Esophagus muscularis mucosa (tissue), 4 donors: ENCODE results near the gene AQP7. TPM values are rescaled to one million over a fixed set of nuclear protein-coding genes. Genes with fewer than 3 reads are reported as not detected.
"Not testable (repeated sequence)": the region's sequence is repeated elsewhere in the genome, so short reads cannot be mapped to it uniquely, and the experiment has no call there.

Experiments
- DNase-seq: peaks from one replicate; pipeline ENCODE4 v3.0.0-alpha.2; 2017; ENCODE audit errors: extremely low spot score
- H3K27ac ChIP-seq, 4 donors: fragments of 200-600 bp; sonication (generic); replicated peaks in 1 of 4; 1 replicate in 3 of 4; 2 replicates in 1 of 4; pipeline ENCODE4 v1.5.1; 2016 to 2019; ENCODE audit warnings: mild to moderate bottlenecking in 1 of 4
- H3K27me3 ChIP-seq, 4 donors: fragments of 200-600 bp; sonication (generic); one replicate each; pipeline versions ENCODE4 v1.5.1 to v1.6.0; 2016 to 2019
- H3K36me3 ChIP-seq, 4 donors: fragments of 200-600 bp; sonication (generic); one replicate each; pipeline ENCODE4 v1.5.1; 2016 to 2019
- H3K4me1 ChIP-seq, 4 donors: fragments of 200-600 bp; sonication (generic); one replicate each; pipeline ENCODE4 v1.5.1; 2016 to 2019
- H3K4me3 ChIP-seq, 4 donors: fragments of 200-600 bp; sonication (generic); 1 replicate in 2 of 4; 2 replicates in 2 of 4; pipeline ENCODE4 v1.5.1; 2016 to 2019; ENCODE audit warnings: mild to moderate bottlenecking in 4 of 4, moderate library complexity in 1 of 4
- H3K9me3 ChIP-seq, 4 donors: fragments of 200-600 bp; sonication (generic); 1 replicate in 3 of 4; 2 replicates in 1 of 4; pipeline ENCODE4 v1.5.1; 2016 to 2019
- EP300 ChIP-seq: sonication (generic); formaldehyde crosslinking; IDR thresholded peaks from one replicate; pipeline ENCODE4 v1.6.1; 2017; ENCODE audit warnings: antibody characterized with exemption
- POLR2A ChIP-seq: fragments of 450-650 bp; IDR thresholded peaks from one replicate; pipeline ENCODE4 v1.6.1; 2017; ENCODE audit warnings: antibody characterized with exemption, moderate library complexity, mild to moderate bottlenecking, low read depth
- POLR2AphosphoS5 ChIP-seq, 2 donors: sonication (generic); formaldehyde crosslinking; IDR thresholded peaks; one replicate each; pipeline ENCODE4 v1.6.1; 2017; ENCODE audit warnings: antibody characterized with exemption in 2 of 2
- WGBS: methylation state at CpG from one replicate; pipeline ENCODE4 v1.1.5; 2018; 5-methylcytosine and 5-hydroxymethylcytosine counted together
- intact Hi-C: fragments of 100-400 bp; cut with DNase I; formaldehyde crosslinking; loops from one replicate; pipeline ENCODE4 v1.15.1; 2023
- total RNA-seq, 4 donors: library from RNA; depleted of rRNA; stranded (reverse); fragments of >200 nt; gene quantifications; one replicate each; pipeline versions ENCODE4 v1.1.0 to v1.2.1, GENCODE V29; 2016
- TF ChIP-seq, protein P1 (sequence below), 3 experiments: fragments of 200-600 bp in 2 of 3; fragments of 450-650 bp in 1 of 3; sonication (generic) in 2 of 3; IDR thresholded peaks; one replicate each; pipeline ENCODE4 v1.5.1; 2017 to 2019; ENCODE audit warnings: antibody characterized with exemption in 3 of 3, mild to moderate bottlenecking in 2 of 3, moderate library complexity in 1 of 3

The AQP7 gene
- total RNA-seq, 4 donors from 2014 or later: 0.33 to 1.8 (median 1.4) TPM

DNA sequence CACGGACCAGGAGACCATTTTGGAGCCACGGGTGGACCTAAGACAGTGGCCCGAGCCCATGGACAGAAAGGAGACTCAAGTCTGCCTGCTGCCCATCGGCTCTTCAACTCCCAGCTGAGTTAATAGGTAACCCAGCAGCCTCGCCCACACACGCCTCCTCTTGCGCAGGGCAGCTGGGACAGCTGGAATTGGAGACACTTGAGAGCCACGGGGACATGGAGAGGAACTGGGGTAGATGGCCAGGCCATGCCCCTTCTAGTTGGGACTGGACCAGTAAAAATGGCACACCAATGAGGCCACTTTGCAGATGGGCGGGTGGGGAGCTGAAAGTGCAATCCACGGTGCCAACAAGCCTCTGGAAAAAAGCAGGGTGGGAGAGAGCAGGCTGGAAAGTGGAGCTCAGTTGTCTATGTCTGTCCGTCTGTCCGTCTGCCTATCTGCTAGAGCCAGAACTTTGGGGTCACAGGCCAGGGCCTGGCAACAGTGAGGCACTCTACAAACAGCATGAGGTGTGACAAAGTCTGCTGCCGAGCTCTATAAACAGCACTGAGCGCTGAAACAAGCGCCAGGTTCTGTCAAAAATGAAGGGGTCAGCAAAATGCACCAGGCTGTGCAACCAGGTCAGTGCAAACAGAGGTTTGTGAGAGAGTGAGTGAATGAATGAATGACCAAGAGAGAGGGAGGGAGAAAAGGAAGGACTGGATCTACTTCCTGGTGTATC lies 7.0 kb downstream of the AQP7 start:
- WGBS: 84% methylated on average over 15 of the region's 15 CpGs
- H3K9me3 ChIP-seq, H3K27me3 ChIP-seq, H3K27ac ChIP-seq, DNase-seq, H3K4me3 ChIP-seq, intact Hi-C loops, H3K36me3 ChIP-seq: not testable (repeated sequence)
- H3K4me1 ChIP-seq: peaks cover 24 to 45% (median 39%) of the 10 kb centered on the region in 4 donors

DNA sequence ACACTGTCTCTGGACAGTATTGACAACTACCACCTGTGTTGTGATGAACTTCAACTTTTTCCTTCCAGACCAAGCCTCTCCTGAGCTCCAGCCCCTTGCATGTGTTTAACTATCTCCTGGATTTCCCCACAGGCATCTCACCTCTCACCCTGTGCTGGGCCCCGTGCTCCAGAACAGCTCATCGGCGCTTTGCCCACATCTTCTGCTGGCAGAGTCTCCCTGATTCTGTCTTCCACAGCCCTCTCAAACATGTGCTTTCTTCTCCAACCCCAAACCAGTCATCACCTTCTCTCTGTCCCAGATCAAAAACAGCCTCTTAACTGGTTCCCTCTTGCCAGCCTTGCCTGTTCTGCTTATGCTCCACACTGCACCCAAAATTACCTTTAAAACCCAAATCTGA lies 8.4 kb downstream of the AQP7 start:
- H3K9me3 ChIP-seq, H3K27me3 ChIP-seq, H3K4me3 ChIP-seq, DNase-seq, H3K36me3 ChIP-seq, intact Hi-C loops: not testable (repeated sequence)
- 60% methylated on average over 3 of the region's 3 CpGs for WGBS
- Histone ChIP-seq H3K4me1 (peaks cover 29 to 44% (median 37%) of the 10 kb centered on the region in 4 donors), H3K27ac (peak overlapping the region in 3 of 4 donors; percentile 9 to 47 (median 27))

DNA sequence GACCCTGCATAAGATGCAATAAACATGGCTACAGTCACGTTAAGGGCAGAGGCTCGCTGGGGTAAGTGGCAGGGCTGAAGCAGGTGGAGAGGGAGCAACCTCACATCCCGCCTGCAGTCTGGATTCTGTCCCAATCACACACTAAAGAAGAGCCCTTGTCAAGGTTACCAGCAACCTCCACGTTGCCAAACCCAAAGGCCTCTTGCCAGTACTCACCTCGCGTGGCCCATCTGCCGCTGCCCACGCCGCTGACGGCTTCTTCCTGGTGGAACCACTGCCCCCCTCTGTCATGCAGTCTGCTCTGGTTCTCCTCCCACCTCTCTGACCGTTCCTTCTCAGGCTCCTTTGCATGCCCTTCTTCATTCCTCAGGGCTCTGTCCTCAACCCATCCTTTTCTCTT lies 8.8 kb downstream of the AQP7 start:
- H3K4me1 ChIP-seq: peaks cover 29 to 44% (median 37%) of the 10 kb centered on the region in 4 donors
- intact Hi-C loops: no loop called here
- H3K27ac ChIP-seq: peak overlapping the region in 3 of 4 donors; percentile 9 to 47 (median 27)
- no peak overlapping the region for H3K4me3 ChIP-seq
- H3K36me3 ChIP-seq: no peaks in the 10 kb centered on the region
- H3K27me3 ChIP-seq: no peaks in the 10 kb centered on the region
- no peak for TF ChIP-seq POLR2A
- no peak for TF ChIP-seq POLR2AphosphoS5 (IDR thresholded peaks at IDR 0.05)
- TF ChIP-seq EP300: no peak
- TF ChIP-seq, protein P1, sequence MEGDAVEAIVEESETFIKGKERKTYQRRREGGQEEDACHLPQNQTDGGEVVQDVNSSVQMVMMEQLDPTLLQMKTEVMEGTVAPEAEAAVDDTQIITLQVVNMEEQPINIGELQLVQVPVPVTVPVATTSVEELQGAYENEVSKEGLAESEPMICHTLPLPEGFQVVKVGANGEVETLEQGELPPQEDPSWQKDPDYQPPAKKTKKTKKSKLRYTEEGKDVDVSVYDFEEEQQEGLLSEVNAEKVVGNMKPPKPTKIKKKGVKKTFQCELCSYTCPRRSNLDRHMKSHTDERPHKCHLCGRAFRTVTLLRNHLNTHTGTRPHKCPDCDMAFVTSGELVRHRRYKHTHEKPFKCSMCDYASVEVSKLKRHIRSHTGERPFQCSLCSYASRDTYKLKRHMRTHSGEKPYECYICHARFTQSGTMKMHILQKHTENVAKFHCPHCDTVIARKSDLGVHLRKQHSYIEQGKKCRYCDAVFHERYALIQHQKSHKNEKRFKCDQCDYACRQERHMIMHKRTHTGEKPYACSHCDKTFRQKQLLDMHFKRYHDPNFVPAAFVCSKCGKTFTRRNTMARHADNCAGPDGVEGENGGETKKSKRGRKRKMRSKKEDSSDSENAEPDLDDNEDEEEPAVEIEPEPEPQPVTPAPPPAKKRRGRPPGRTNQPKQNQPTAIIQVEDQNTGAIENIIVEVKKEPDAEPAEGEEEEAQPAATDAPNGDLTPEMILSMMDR (IDR thresholded peaks at IDR 0.05): no peak
- 57% methylated on average over 10 of the region's 11 CpGs for WGBS
- no peak for DNase-seq
- no peaks in the 10 kb centered on the region for H3K9me3 ChIP-seq

DNA sequence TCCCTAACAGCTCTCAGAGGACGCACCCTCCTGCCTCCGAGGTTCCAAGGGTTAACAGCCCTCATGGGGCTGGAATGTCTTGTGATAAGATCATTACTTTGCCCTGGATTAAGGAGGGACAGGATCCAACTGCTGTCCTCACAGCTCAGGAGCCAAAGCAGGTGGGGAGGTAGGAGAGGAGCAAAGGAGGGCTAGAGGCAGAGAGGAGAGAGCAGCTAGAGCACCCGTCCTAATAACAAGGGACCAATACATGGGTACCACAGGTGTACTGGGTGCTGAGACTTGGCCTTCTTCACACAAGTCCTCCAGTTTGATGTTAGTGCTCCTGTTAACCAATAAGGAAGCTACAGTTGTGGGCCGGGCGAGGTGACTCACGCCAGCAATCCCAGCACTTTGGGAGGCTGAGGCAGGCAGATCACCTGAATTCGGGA lies 9.8 kb downstream of the AQP7 start:
- H3K9me3 ChIP-seq, H3K4me3 ChIP-seq, DNase-seq, intact Hi-C loops, H3K36me3 ChIP-seq, H3K27me3 ChIP-seq: not testable (repeated sequence)
- WGBS: 83% methylated on average over 7 of the region's 7 CpGs
- peaks cover 29 to 44% (median 40%) of the 10 kb centered on the region in 4 donors for H3K4me1 ChIP-seq
- peak overlapping the region in 3 of 4 donors; percentile 31 to 52 (median 47) for H3K27ac ChIP-seq

DNA sequence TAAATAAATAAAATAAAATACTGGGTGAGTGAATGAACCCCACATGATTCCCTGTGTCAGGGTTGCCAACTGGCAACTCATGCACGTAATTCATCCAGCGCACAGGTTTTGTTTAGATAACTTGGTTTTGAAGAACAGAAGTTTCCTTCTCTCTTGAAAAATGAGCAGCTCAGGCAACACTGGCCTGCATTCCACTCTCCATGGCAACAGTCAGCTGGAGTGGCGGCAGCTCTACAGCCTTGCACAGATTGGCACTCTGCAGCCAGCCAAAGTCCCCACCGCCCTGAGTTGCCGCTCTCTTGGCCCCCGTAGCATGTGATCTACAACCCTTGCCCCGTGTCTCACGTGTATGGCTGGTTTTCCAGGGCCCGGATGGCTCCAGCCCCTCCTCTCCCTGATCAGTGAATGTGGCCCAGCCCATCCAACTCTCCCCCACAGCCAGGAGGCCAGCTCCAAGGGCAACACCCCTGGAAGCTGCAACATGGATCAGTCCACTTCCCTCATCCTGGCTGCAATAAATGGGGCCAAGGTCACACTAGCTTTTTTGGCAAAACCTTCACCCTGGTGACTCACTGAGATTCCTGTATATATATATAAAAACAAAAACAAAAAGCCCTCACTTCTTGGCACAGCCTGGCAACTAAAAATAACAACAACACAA lies 11.1 kb downstream of the AQP7 start:
- H3K9me3 ChIP-seq, H3K36me3 ChIP-seq, H3K27me3 ChIP-seq, intact Hi-C loops, DNase-seq: not testable (repeated sequence)
- peak overlapping the region; percentile 3 to 29 (median 23) for H3K4me3 ChIP-seq
- peak; percentile 45 to 74 for TF ChIP-seq POLR2AphosphoS5 (IDR thresholded peaks at IDR 0.05)
- H3K4me1 ChIP-seq: peaks cover 29 to 44% (median 40%) of the 10 kb centered on the region in 4 donors
- peak overlapping the region; percentile 74 to 81 (median 79) for H3K27ac ChIP-seq
- 26% methylated on average over 3 of the region's 9 CpGs for WGBS

DNA sequence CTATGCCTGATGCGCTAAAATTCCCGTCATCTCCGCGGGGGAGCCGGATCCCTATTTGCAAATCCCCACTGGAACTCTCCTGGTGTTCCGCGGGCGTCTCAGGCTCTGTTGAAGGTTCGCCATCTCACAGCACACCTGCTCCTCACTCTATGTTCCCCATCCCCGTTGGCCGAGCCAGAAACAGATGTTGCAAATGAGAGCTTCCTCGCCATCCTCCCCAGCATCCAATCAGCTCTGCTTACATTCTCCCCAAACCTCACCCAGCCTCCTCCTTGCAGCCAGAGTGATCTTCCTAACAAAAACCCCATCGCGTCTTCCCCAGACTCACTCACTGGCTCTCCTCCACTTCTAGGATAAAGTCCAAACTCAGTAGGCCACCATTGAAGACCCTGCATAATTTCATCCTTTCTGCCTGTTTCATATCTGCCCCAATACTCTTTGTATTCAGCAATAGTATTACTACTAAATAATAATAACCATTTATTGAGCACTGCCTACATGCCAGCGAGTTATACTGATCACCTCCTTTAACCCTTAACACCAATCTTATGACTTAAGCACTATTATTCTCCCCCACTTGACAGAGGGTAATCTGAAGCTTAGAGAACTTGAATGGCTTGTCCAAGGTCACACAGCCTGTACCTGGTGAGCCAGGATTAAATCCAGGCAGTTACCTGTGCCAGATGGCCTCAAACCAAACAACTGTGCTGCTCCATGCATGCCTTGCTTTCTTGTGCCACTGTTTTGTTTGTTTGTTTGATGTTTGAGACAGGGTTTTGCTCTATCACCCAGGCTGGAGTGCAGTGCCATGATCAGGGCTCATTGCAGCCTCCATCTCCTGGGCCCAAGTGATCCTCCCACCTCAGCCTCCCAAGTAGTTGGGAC lies 14.0 kb downstream of the AQP7 start:
- Histone ChIP-seq H3K4me3 (no peak overlapping the region), H3K4me1 (peaks cover 27 to 34% (median 31%) of the 10 kb centered on the region in 4 donors), H3K36me3 (peaks cover 0 to 22% (median 0%) of the 10 kb centered on the region in 4 donors), H3K9me3 (no peaks in the 10 kb centered on the region), H3K27ac (no peak overlapping the region), H3K27me3 (no peaks in the 10 kb centered on the region)
- intact Hi-C loops: no loop called here
- 84% methylated on average over 15 of the region's 15 CpGs for WGBS
- TF ChIP-seq EP300 (no peak), POLR2A (no peak), POLR2AphosphoS5 (IDR thresholded peaks at IDR 0.05) (no peak)
- TF ChIP-seq, protein P1 (IDR thresholded peaks at IDR 0.05): no peak
- DNase-seq: no peak

DNA sequence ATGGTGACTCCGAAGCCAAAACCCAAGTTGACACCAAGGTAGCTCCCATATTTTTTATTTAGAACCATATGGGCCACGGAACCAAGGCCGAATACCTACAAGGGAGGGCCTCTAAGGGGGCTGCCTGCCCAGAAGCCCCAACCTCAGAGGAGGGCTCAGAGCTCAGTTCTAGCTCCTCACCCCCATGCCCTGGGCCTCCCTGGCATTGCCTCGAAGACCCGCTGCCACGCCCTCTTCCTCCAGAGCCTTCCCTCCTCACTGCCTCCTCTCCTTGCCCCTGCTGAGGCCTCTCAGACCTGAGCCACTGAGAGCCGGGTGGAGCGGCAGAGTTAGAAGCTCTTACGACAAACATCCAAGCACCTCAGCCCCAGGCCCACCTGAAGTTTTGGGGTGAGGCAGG lies 15.4 kb downstream of the AQP7 start:
- H3K4me3 ChIP-seq, DNase-seq, H3K9me3 ChIP-seq, H3K27ac ChIP-seq, H3K27me3 ChIP-seq, intact Hi-C loops: not testable (repeated sequence)
- WGBS: 85% methylated on average over 3 of the region's 9 CpGs
- peaks cover 16 to 21% (median 20%) of the 10 kb centered on the region in 4 donors for H3K4me1 ChIP-seq
- peaks cover 0 to 22% (median 0%) of the 10 kb centered on the region in 4 donors for H3K36me3 ChIP-seq

DNA sequence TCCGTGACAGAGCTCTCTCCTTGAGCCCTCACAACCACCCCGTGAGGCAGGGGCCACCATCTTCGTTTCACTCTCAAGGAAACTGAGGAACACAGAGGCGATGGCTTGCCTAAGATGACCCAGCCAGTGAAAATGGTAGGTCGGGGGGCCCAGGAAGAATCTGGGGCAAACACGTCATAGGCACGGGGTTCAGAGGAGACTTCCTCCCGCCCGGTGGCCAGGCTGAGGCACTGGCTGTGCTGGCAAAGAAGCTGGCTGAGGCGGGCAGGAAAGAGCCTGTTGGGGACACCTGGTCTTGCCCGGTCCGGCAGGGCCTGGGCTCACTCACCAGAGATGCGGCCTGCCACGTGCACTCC lies 15.7 kb downstream of the AQP7 start:
- H3K27ac ChIP-seq, H3K9me3 ChIP-seq, H3K4me3 ChIP-seq, H3K27me3 ChIP-seq, intact Hi-C loops, DNase-seq: not testable (repeated sequence)
- peaks cover 14 to 17% (median 16%) of the 10 kb centered on the region in 4 donors for H3K4me1 ChIP-seq
- WGBS: 92% methylated on average over 2 of the region's 14 CpGs
- peaks cover 0 to 22% (median 0%) of the 10 kb centered on the region in 4 donors for H3K36me3 ChIP-seq

DNA sequence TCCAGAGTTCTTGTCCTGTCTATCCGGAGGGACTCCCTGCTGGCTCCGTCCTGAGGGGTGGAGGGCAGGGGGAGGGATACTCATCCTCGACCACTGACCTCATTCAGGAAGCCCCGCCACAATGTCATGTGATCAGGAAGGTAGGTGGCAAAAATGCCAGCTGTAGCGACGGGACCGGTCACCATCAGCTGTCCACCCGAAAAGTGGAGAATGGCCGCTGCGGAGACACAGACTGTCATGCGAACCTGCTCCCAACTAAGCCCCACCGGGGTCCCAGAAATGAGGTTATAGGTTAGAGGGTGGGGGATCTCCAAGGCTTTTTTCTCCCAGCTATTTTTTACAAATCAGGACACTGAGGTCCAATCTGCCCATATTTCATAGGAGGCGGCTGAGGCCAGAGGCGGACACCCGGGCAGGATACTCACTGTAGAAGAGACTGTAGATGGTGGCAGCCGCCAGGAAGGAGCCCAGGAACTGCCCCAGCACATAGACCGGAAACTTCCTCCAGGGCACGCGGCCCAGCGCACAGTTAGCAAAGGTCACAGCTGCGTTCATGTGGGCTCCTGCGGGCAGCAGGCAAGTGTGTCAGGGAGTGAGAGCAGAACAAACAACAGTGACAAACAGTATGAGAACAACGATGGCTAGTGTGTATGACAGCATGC lies 16.3 kb downstream of the AQP7 start:
- DNase-seq, H3K27ac ChIP-seq, intact Hi-C loops, H3K27me3 ChIP-seq, H3K9me3 ChIP-seq, H3K4me3 ChIP-seq: not testable (repeated sequence)
- WGBS: 86% methylated on average over 15 of the region's 23 CpGs
- peaks cover 11 to 15% (median 12%) of the 10 kb centered on the region in 4 donors for H3K4me1 ChIP-seq
- peaks cover 0 to 22% (median 0%) of the 10 kb centered on the region in 4 donors for H3K36me3 ChIP-seq
